Trophoblast cell (in vitro differentiated cells and primary cell): Measurements from ENCODE around the gene CD81.

ENCODE experiments used
- DNase-seq, 2 donors: peaks; one replicate each; pipeline ENCODE4 v3.0.0-alpha.2; 2016
- H2AFZ ChIP-seq: 2 replicates; pipeline ENCODE4 v1.6.1; 2013; ENCODE audit warnings: low read length, moderate library complexity, mild to moderate bottlenecking; ENCODE audit not compliant: insufficient read depth, poor library complexity
- H2AK5ac ChIP-seq: 2 replicates; pipeline ENCODE4 v1.6.1; 2013; ENCODE audit warnings: mild to moderate bottlenecking, low read length
- H2BK120ac ChIP-seq: 2 replicates; pipeline ENCODE4 v1.6.1; 2013; ENCODE audit warnings: low read length, mild to moderate bottlenecking, moderate library complexity; ENCODE audit not compliant: insufficient read depth, poor library complexity
- H2BK12ac ChIP-seq: 2 replicates; pipeline ENCODE4 v1.6.1; 2013; ENCODE audit warnings: mild to moderate bottlenecking, low read length, moderate library complexity
- H2BK5ac ChIP-seq: 2 replicates; pipeline ENCODE4 v1.6.1; 2013; ENCODE audit warnings: low read length, low read depth, moderate library complexity, mild to moderate bottlenecking; ENCODE audit not compliant: poor library complexity
- H3K14ac ChIP-seq: 2 replicates; pipeline ENCODE4 v1.6.1; 2013; ENCODE audit warnings: mild to moderate bottlenecking, low read length
- H3K18ac ChIP-seq: 2 replicates; pipeline ENCODE4 v1.6.1; 2013; ENCODE audit warnings: mild to moderate bottlenecking, low read length
- H3K23ac ChIP-seq: 2 replicates; pipeline ENCODE4 v1.6.1; 2013; ENCODE audit warnings: low read length
- H3K27ac ChIP-seq: 2 replicates; pipeline ENCODE4 v1.5.1; 2013; ENCODE audit warnings: low read depth, mild to moderate bottlenecking, inconsistent platforms, low read length, moderate library complexity
- H3K27me3 ChIP-seq: 2 replicates; pipeline ENCODE4 v1.6.1; 2013; ENCODE audit warnings: inconsistent platforms, mild to moderate bottlenecking, low read length, moderate library complexity; ENCODE audit not compliant: insufficient read depth
- H3K36me3 ChIP-seq, 2 experiments: 1 replicate in 1 of 2; 2 replicates in 1 of 2; pipeline ENCODE4 v1.6.1; 2013; ENCODE audit warnings: low read length in 2 of 2, mild to moderate bottlenecking in 2 of 2, moderate library complexity in 1 of 2; ENCODE audit not compliant: insufficient read depth in 2 of 2, control insufficient read depth in 1 of 2
- H3K4ac ChIP-seq: 2 replicates; pipeline ENCODE4 v1.6.1; 2013; ENCODE audit warnings: low read depth, mild to moderate bottlenecking, low read length, moderate library complexity
- H3K4me1 ChIP-seq, 2 experiments: 1 replicate in 1 of 2; 2 replicates in 1 of 2; pipeline ENCODE4 v1.6.1; 2013; ENCODE audit warnings: low read length in 2 of 2, mild to moderate bottlenecking in 2 of 2, moderate library complexity in 1 of 2; ENCODE audit not compliant: insufficient read depth in 2 of 2, control insufficient read depth in 1 of 2
- H3K4me2 ChIP-seq: 2 replicates; pipeline ENCODE4 v1.6.1; 2013; ENCODE audit warnings: inconsistent platforms, mild to moderate bottlenecking, low read length, moderate library complexity
- H3K4me3 ChIP-seq: 2 replicates; pipeline ENCODE4 v1.5.1; 2013; ENCODE audit warnings: mild to moderate bottlenecking, low read depth, low read length, inconsistent platforms
- H3K79me1 ChIP-seq: one replicate; pipeline ENCODE4 v1.6.1; 2013; ENCODE audit warnings: low read length
- H3K79me2 ChIP-seq: 2 replicates; pipeline ENCODE4 v1.6.1; 2013; ENCODE audit warnings: low read length, mild to moderate bottlenecking; ENCODE audit not compliant: control insufficient read depth, insufficient read depth, poor library complexity
- H3K9ac ChIP-seq: 2 replicates; pipeline ENCODE4 v1.6.1; 2013; ENCODE audit warnings: mild to moderate bottlenecking, low read length
- H3K9me3 ChIP-seq: 2 replicates; pipeline ENCODE4 v1.6.1; 2013; ENCODE audit warnings: low read depth, mild to moderate bottlenecking, control low read depth, inconsistent platforms, low read length; ENCODE audit not compliant: insufficient read depth
- H4K12ac ChIP-seq: 2 replicates; pipeline ENCODE4 v1.6.1; 2013; ENCODE audit warnings: low read depth, mild to moderate bottlenecking, low read length, moderate library complexity
- H4K8ac ChIP-seq: 2 replicates; pipeline ENCODE4 v1.6.1; 2013; ENCODE audit warnings: low read depth, mild to moderate bottlenecking, low read length, moderate library complexity
- H4K91ac ChIP-seq: one replicate; pipeline ENCODE4 v1.6.1; 2013; ENCODE audit warnings: low read depth, mild to moderate bottlenecking, low read length, moderate library complexity
- WGBS: extraction: QIAGEN DNeasy Blood & Tissue Kit; methylation state at CpG from one replicate; pipeline ENCODE4 v1.1.7; 2013; ENCODE audit warnings: missing lambda C conversion rate; ENCODE audit not compliant: insufficient read length, insufficient coverage; ENCODE audit errors: extremely low coverage; 5-methylcytosine and 5-hydroxymethylcytosine counted together

Gene CD81

GRCh38 chr11:2368851-2369180 is 8.3 kb upstream of the CD81 start:
- Histone ChIP-seq H2AFZ (no peak overlapping the region), H2AK5ac (no peak overlapping the region), H4K91ac (no peak overlapping the region), H3K4me2 (no peak overlapping the region), H2BK120ac (no peak overlapping the region), H3K79me1 (no peaks in the 10 kb centered on the region), H2BK12ac (no peak overlapping the region), H4K12ac (no peak overlapping the region), H3K79me2 (no peaks in the 10 kb centered on the region), H3K36me3 (no peaks in the 10 kb centered on the region), H3K14ac (no peak overlapping the region), H3K23ac (no peak overlapping the region), H4K8ac (no peak overlapping the region), H3K4me1 (no peaks in the 10 kb centered on the region), H3K4ac (no peak overlapping the region), H3K27me3 (no peaks in the 10 kb centered on the region), H3K9ac (no peak overlapping the region), H3K27ac (no peak overlapping the region), H3K18ac (no peak overlapping the region), H3K4me3 (no peak overlapping the region), H2BK5ac (no peak overlapping the region), H3K9me3 (peaks cover 2% of the 10 kb centered on the region)
- no peak for DNase-seq
- WGBS: no CpG with 5 or more reads among the region's 10 CpGs

DNA sequence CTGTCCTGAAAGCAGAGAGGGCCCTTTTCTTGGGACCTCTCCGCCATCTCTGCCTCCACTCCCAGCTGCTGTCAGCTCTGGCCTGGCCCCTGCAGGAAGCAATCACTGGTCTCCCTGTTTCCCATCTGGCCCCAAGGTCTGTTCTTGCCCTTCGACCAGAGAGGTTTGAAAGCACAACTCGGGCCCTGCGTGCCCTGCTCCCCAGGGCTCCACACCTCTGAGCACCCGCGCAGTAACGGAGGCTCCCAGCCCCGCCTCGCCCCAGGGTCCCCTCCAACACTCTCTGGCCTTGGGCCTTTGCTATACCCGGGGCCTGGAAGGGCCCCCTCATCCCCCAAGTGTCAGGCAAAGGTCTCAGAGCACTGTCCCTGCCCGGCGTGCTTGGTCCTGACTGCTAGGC is 7.8 kb upstream of the CD81 start:
- Histone ChIP-seq H4K8ac (no peak overlapping the region), H3K79me1 (no peaks in the 10 kb centered on the region), H3K27me3 (no peaks in the 10 kb centered on the region), H3K9me3 (peaks cover 5% of the 10 kb centered on the region), H3K27ac (no peak overlapping the region), H4K12ac (no peak overlapping the region), H2BK5ac (no peak overlapping the region), H4K91ac (no peak overlapping the region), H3K23ac (no peak overlapping the region), H3K4ac (no peak overlapping the region), H3K79me2 (no peaks in the 10 kb centered on the region), H2AFZ (no peak overlapping the region), H3K14ac (no peak overlapping the region), H3K4me3 (no peak overlapping the region), H2BK120ac (no peak overlapping the region), H2BK12ac (no peak overlapping the region), H3K9ac (no peak overlapping the region), H3K18ac (no peak overlapping the region), H3K4me1 (no peaks in the 10 kb centered on the region), H3K36me3 (no peaks in the 10 kb centered on the region), H2AK5ac (no peak overlapping the region), H3K4me2 (no peak overlapping the region)
- no peak for DNase-seq
- no CpG with 5 or more reads among the region's 12 CpGs for WGBS

- no peak overlapping the region for H3K14ac ChIP-seq
- WGBS: no CpG with 5 or more reads among the region's 9 CpGs
Measured at GRCh38 chr11:2369896-2370295, 7.2 kb upstream of the CD81 start.

DNA sequence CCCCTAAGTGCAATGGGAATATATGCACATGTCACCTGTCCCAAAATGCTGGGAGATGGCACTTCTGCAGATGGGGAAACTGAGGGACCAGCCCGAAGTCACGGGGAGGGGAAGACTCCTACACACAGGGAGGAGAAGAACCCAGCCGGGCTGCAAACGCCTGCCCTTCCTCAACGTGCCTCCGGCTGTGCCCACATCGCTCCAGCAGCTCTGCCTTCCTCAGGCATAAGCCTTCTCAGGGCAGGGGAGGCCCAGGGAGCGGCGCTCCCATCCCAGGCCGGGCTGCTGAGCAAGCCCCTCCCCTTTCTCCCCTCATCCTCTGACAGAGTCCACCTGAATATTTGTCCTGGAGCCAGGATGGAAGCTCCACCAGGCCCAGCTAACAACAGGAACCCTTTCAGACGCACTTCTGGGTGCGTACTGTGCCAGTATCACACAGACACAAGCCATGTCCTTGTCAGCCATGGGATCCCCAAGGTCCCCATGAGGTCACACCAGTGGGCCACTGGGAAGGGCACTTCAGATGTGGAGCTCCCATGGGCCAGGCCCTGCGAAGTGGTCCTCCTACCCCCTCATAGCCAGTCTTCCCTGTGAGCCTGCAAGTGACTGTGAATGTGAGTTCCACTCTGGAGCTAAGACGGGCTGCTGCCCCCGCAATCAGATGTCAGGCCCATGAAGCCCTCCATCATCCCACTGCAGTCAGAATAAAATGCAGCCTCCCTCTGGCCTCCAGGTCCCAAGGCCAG is 2.5 kb upstream of the CD81 start:
- no CpG with 5 or more reads among the region's 15 CpGs for WGBS
- Histone ChIP-seq H2BK12ac (no peak overlapping the region), H3K27me3 (no peaks in the 10 kb centered on the region)

More at GRCh38 chr11:2369896-2370295, 7.2 kb upstream of the CD81 start:
- H2BK5ac ChIP-seq: no peak overlapping the region
- no peak overlapping the region for H3K4me2 ChIP-seq
- H3K4ac ChIP-seq: no peak overlapping the region
- H4K12ac ChIP-seq: no peak overlapping the region
- H3K9me3 ChIP-seq: peaks cover 3% of the 10 kb centered on the region
- no peak overlapping the region for H4K8ac ChIP-seq
- no peaks in the 10 kb centered on the region for H3K79me1 ChIP-seq
- no peak overlapping the region for H4K91ac ChIP-seq
- no peaks in the 10 kb centered on the region for H3K36me3 ChIP-seq
- H3K4me3 ChIP-seq: no peak overlapping the region
- no peak for DNase-seq
- H3K4me1 ChIP-seq: no peaks in the 10 kb centered on the region
- H3K18ac ChIP-seq: no peak overlapping the region
- H3K23ac ChIP-seq: no peak overlapping the region
- no peak overlapping the region for H3K27ac ChIP-seq
- no peaks in the 10 kb centered on the region for H3K79me2 ChIP-seq
- H2BK12ac ChIP-seq: no peak overlapping the region
- no peak overlapping the region for H3K9ac ChIP-seq
- no peaks in the 10 kb centered on the region for H3K27me3 ChIP-seq
- H2AFZ ChIP-seq: no peak overlapping the region
- H2BK120ac ChIP-seq: no peak overlapping the region
- H2AK5ac ChIP-seq: no peak overlapping the region

More for the DNA sequence above, 2.5 kb upstream of the CD81 start:
- H3K4me2 ChIP-seq: no peak overlapping the region
- peaks cover 9 to 14% of the 10 kb centered on the region in 2 experiments for H3K4me1 ChIP-seq
- peaks cover 7% of the 10 kb centered on the region for H3K79me1 ChIP-seq
- no peak overlapping the region for H4K8ac ChIP-seq
- no peak overlapping the region for H3K23ac ChIP-seq
- H3K9ac ChIP-seq: no peak overlapping the region
- no peak overlapping the region for H4K91ac ChIP-seq
- H3K9me3 ChIP-seq: peaks cover 3% of the 10 kb centered on the region
- H3K4me3 ChIP-seq: no peak overlapping the region
- peak overlapping the region; percentile 10 for H4K12ac ChIP-seq
- H3K36me3 ChIP-seq: no peaks in the 10 kb centered on the region
- no peak overlapping the region for H2BK5ac ChIP-seq
- H2AFZ ChIP-seq: no peak overlapping the region
- DNase-seq: no peak
- no peak overlapping the region for H3K4ac ChIP-seq
- no peak overlapping the region for H3K14ac ChIP-seq
- no peak overlapping the region for H2BK120ac ChIP-seq
- no peak overlapping the region for H2AK5ac ChIP-seq
- peaks cover 11% of the 10 kb centered on the region for H3K79me2 ChIP-seq
- H3K27ac ChIP-seq: no peak overlapping the region
- no peak overlapping the region for H3K18ac ChIP-seq
